ENCODE data around the gene DBNDD2. TPM values are rescaled to one million over a fixed set of nuclear protein-coding genes. Genes with fewer than 3 reads are reported as not detected.

Gene DBNDD2
- total RNA-seq, 1 donor from 2014 or later = 10.2 TPM

DNA sequence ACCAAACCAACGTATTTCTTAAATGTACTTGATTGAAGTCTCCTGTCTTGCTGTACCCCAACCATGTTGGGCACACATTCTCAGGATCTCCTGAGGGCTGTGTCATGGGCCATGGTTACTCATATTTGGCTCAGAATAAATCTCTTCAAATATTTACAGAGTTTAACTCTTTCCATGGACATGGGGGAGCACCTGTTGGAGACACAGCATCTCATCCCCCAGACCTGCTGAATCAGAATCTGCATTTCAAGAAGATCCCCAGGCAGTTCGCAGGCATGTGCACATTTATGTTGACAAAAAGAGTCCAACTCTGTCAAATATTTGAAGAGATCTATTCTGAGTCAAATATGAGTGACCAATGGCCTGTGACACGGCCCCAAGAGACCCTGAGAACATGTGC lies 32.3 kb downstream of the DBNDD2 start:
- Histone ChIP-seq H3K27me3 (peaks cover 13% of the 10 kb centered on the region), H3K4me3 (no peak overlapping the region), H3K9ac (no peak overlapping the region), H3K79me2 (ENCODE audit: low read depth) (no peaks in the 10 kb centered on the region), H3K4me1 (peaks cover 5% of the 10 kb centered on the region), H3F3A (ENCODE audit: low read depth) (no peaks in the 10 kb centered on the region), H3K4me2 (no peak overlapping the region), H3K36me3 (no peaks in the 10 kb centered on the region), H3K9me3 (ENCODE audit: low read depth) (no peaks in the 10 kb centered on the region), H4K20me1 (ENCODE audit: low read depth) (no peaks in the 10 kb centered on the region), H2AFZ (replicated peaks) (no peak overlapping the region), H3K27ac (no peak overlapping the region)
- no peak overlapping the region for H3K27ac Mint-ChIP-seq
- H3K4me3 Mint-ChIP-seq = no peak overlapping the region
- H3K27me3 Mint-ChIP-seq (ENCODE audit: insufficient read depth, low read depth) = peaks cover 6% of the 10 kb centered on the region
- TF ChIP-seq, protein P1, sequence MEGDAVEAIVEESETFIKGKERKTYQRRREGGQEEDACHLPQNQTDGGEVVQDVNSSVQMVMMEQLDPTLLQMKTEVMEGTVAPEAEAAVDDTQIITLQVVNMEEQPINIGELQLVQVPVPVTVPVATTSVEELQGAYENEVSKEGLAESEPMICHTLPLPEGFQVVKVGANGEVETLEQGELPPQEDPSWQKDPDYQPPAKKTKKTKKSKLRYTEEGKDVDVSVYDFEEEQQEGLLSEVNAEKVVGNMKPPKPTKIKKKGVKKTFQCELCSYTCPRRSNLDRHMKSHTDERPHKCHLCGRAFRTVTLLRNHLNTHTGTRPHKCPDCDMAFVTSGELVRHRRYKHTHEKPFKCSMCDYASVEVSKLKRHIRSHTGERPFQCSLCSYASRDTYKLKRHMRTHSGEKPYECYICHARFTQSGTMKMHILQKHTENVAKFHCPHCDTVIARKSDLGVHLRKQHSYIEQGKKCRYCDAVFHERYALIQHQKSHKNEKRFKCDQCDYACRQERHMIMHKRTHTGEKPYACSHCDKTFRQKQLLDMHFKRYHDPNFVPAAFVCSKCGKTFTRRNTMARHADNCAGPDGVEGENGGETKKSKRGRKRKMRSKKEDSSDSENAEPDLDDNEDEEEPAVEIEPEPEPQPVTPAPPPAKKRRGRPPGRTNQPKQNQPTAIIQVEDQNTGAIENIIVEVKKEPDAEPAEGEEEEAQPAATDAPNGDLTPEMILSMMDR (IDR thresholded peaks at IDR 0.05) = no peak
- TF ChIP-seq EZH2 (IDR thresholded peaks at IDR 0.05) = no peak
- no peak for TF ChIP-seq EZH2phosphoT487 (IDR thresholded peaks at IDR 0.05)
- no peaks in the 10 kb centered on the region for H3K36me3 Mint-ChIP-seq
- no peaks in the 10 kb centered on the region for H3K9me3 Mint-ChIP-seq
- no peak for DNase-seq (ENCODE audit: low spot score)
- H3K4me1 Mint-ChIP-seq = no peaks in the 10 kb centered on the region

DNA sequence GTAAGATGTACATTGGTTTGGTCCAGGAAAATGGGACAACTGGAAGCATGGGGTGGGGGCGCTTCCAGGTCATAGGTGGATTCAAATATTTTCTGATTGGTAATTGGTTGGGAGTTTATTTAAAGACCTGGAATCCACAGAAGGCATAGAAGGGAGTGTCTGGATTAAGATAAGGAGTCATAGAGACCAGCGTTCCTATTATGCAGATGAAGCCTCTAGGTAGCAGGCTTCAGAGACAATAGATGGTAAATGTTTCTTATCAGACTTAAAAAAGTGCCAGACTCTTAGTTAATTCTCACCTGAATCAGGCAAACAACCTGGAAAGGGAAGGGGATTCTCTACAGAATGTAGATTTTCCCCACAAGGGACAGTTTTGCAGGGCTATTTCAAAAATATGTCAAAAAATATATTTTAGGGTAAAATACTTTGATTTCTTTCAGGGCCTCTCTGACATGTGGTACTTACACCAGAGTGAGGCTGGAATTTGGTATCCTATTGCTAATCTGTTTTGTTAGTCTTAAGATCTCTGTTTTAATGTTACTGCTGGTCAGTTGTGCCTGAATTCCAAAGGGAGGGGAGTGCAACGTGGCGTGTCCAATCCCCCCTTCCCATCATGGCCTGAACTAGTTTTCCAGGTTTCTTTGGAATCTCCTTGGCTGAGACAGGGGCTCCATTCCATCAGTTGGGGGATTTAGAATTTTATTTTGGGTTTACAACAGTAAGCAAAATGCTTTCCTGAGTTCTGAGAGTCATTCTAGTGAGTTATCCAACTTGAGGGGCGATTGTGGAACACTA lies 33.0 kb downstream of the DBNDD2 start:
- Mint-ChIP-seq H3K9me3 (no peaks in the 10 kb centered on the region), H3K27me3 (ENCODE audit: insufficient read depth, low read depth) (peaks cover 6% of the 10 kb centered on the region), H3K27ac (no peak overlapping the region), H3K4me1 (no peaks in the 10 kb centered on the region), H3K36me3 (no peaks in the 10 kb centered on the region), H3K4me3 (no peak overlapping the region)
- no peak overlapping the region for H3K4me2 ChIP-seq
- no peak for DNase-seq (ENCODE audit: low spot score)
- H3K36me3 ChIP-seq = no peaks in the 10 kb centered on the region
- TF ChIP-seq EZH2phosphoT487 (IDR thresholded peaks at IDR 0.05) (no peak), EZH2 (IDR thresholded peaks at IDR 0.05) (no peak)
- TF ChIP-seq, protein P1 (IDR thresholded peaks at IDR 0.05) = no peak
- H3K27ac ChIP-seq = no peak overlapping the region
- H3K79me2 ChIP-seq (ENCODE audit: low read depth) = no peaks in the 10 kb centered on the region
- no peaks in the 10 kb centered on the region for H3K9me3 ChIP-seq (ENCODE audit: low read depth)
- H4K20me1 ChIP-seq (ENCODE audit: low read depth) = no peaks in the 10 kb centered on the region
- no peak overlapping the region for H3K9ac ChIP-seq
- H3K27me3 ChIP-seq = peaks cover 6% of the 10 kb centered on the region
- H2AFZ ChIP-seq (replicated peaks) = peak overlapping the region; percentile 10
- no peak overlapping the region for H3K4me3 ChIP-seq
- no peaks in the 10 kb centered on the region for H3F3A ChIP-seq (ENCODE audit: low read depth)
- peaks cover 5% of the 10 kb centered on the region for H3K4me1 ChIP-seq

DNA sequence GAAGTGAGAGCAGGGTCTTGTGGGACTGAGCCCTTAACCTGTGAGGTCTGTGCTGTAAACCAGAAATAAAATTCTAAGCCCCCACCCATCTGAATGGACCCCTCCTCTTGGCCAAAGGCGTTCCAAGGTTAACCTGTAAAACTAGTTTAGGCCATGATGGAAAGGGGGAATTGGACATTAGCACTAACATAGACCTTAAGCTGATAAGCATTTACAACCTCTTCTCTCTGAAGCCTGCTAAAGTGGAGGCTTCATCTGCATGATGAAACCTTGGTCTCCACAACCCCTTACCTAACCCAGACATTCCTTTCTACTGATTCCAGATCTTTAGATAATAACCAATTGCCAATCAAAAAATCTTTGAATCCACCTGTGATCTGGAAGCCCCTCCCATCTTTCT lies 33.7 kb downstream of the DBNDD2 start:
- no peak for DNase-seq (ENCODE audit: low spot score)
- no peak overlapping the region for H3K4me3 Mint-ChIP-seq
- TF ChIP-seq, protein P1 (IDR thresholded peaks at IDR 0.05) = no peak
- TF ChIP-seq EZH2 (IDR thresholded peaks at IDR 0.05) (no peak), EZH2phosphoT487 (IDR thresholded peaks at IDR 0.05) (no peak)
- H3K27ac Mint-ChIP-seq = no peak overlapping the region
- no peak overlapping the region for H3K4me3 ChIP-seq
- H3K4me1 ChIP-seq = peaks cover 5% of the 10 kb centered on the region
- H3K9me3 Mint-ChIP-seq = no peaks in the 10 kb centered on the region
- H3K9ac ChIP-seq = no peak overlapping the region
- no peak overlapping the region for H3K27ac ChIP-seq
- no peak overlapping the region for H3K4me2 ChIP-seq
- no peaks in the 10 kb centered on the region for H3K9me3 ChIP-seq (ENCODE audit: low read depth)
- H4K20me1 ChIP-seq (ENCODE audit: low read depth) = no peaks in the 10 kb centered on the region
- H3K27me3 ChIP-seq = no peaks in the 10 kb centered on the region
- no peaks in the 10 kb centered on the region for H3K4me1 Mint-ChIP-seq
- no peaks in the 10 kb centered on the region for H3F3A ChIP-seq (ENCODE audit: low read depth)
- H2AFZ ChIP-seq (replicated peaks) = peak overlapping the region; percentile 10
- no peaks in the 10 kb centered on the region for H3K36me3 ChIP-seq
- no peaks in the 10 kb centered on the region for H3K36me3 Mint-ChIP-seq
- peaks cover 5% of the 10 kb centered on the region for H3K27me3 Mint-ChIP-seq (ENCODE audit: insufficient read depth, low read depth)
- H3K79me2 ChIP-seq (ENCODE audit: low read depth) = no peaks in the 10 kb centered on the region

Measured in neural progenitor cell (in vitro differentiated cells).